Breast epithelium (tissue), 3 donors: ENCODE data around the gene HBQ1.

Experiments used
- CTCF ChIP-seq, 3 donors: fragments of 450-650 bp; IDR thresholded peaks; one replicate each; pipeline ENCODE4 v1.5.1; 2016 to 2017; ENCODE audit warnings: antibody characterized with exemption in 3 of 3, mild to moderate bottlenecking in 3 of 3, moderate library complexity in 3 of 3
- POLR2A ChIP-seq: fragments of 450-650 bp; IDR thresholded peaks from one replicate; pipeline ENCODE4 v1.6.1; 2016; ENCODE audit warnings: antibody characterized with exemption, mild to moderate bottlenecking, moderate library complexity
- POLR2AphosphoS5 ChIP-seq, 3 donors: sonication (generic); formaldehyde crosslinking; IDR thresholded peaks; one replicate each; pipeline ENCODE4 v1.6.1; 2017; ENCODE audit warnings: antibody characterized with exemption in 3 of 3

- no peak for TF ChIP-seq CTCF (IDR thresholded peaks at IDR 0.05)
- no peak for TF ChIP-seq POLR2A
- no peak for TF ChIP-seq POLR2AphosphoS5 (IDR thresholded peaks at IDR 0.05)
These were observed 5.0 kb upstream of the HBQ1 start for GRCh38 chr16:175011-175949.
